ENCODE measurements around the gene RPL18. TPM values are rescaled to one million over a fixed set of nuclear protein-coding genes. Genes with fewer than 3 reads are reported as not detected.
A peak's percentile ranks its signal among the peaks of the same experiment; 100 is the strongest.

RPL18 gene
- total and polyA plus RNA-seq, 9 of the 15 experiments (the other 6 are each of a cell fraction or from before 2014, with no cell fraction given) = 312 to 2,635 (median 1,653) TPM

GRCh38 chr19:48638831-48639381 is 19.9 kb upstream of the RPL18 start (continued):
- TF ChIP-seq, protein P1, sequence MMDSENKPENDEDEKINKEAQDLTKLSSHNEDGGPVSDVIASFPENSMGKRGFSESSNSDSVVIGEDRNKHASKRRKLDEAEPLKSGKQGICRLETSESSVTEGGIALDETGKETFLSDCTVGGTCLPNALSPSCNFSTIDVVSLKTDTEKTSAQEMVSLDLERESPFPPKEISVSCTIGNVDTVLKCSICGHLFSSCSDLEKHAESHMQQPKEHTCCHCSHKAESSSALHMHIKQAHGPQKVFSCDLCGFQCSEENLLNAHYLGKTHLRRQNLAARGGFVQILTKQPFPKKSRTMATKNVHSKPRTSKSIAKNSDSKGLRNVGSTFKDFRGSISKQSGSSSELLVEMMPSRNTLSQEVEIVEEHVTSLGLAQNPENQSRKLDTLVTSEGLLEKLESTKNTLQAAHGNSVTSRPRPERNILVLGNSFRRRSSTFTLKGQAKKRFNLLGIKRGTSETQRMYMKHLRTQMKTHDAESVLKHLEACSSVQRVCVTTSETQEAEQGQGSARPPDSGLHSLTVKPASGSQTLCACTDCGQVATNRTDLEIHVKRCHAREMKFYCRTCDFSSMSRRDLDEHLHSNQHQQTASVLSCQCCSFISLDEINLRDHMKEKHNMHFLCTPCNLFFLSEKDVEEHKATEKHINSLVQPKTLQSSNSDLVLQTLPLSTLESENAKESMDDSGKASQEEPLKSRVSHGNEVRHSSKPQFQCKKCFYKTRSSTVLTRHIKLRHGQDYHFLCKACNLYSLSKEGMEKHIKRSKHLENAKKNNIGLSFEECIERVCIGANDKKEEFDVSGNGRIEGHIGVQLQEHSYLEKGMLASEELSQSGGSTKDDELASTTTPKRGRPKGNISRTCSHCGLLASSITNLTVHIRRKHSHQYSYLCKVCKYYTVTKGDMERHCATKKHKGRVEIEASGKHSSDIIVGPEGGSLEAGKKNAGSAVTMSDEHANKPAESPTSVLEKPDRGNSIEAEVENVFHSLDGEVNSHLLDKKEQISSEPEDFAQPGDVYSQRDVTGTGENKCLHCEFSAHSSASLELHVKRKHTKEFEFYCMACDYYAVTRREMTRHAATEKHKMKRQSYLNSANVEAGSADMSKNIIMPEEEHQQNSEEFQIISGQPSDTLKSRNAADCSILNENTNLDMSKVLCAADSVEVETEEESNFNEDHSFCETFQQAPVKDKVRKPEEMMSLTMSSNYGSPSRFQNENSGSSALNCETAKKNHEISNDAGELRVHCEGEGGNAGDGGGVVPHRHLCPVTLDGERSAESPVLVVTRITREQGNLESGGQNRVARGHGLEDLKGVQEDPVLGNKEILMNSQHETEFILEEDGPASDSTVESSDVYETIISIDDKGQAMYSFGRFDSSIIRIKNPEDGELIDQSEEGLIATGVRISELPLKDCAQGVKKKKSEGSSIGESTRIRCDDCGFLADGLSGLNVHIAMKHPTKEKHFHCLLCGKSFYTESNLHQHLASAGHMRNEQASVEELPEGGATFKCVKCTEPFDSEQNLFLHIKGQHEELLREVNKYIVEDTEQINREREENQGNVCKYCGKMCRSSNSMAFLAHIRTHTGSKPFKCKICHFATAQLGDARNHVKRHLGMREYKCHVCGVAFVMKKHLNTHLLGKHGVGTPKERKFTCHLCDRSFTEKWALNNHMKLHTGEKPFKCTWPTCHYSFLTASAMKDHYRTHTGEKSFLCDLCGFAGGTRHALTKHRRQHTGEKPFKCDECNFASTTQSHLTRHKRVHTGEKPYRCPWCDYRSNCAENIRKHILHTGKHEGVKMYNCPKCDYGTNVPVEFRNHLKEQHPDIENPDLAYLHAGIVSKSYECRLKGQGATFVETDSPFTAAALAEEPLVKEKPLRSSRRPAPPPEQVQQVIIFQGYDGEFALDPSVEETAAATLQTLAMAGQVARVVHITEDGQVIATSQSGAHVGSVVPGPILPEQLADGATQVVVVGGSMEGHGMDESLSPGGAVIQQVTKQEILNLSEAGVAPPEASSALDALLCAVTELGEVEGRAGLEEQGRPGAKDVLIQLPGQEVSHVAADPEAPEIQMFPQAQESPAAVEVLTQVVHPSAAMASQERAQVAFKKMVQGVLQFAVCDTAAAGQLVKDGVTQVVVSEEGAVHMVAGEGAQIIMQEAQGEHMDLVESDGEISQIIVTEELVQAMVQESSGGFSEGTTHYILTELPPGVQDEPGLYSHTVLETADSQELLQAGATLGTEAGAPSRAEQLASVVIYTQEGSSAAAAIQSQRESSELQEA (IDR thresholded peaks at IDR 0.05; ENCODE audit: low read depth) = no peak
- TF ChIP-seq CREB3 (tag; conservative IDR thresholded peaks at IDR 0.05; ENCODE audit: low read depth) (no peak), CREM (IDR thresholded peaks at IDR 0.05; ENCODE audit: low read depth) (peak; percentile 90), HMGN3 (IDR thresholded peaks at IDR 0.05; ENCODE audit: borderline replicate concordance, extremely low read depth, insufficient read length, low read depth, low read length) (peak; percentile 51), NR2F6 (CRISPR knock-in tag; IDR thresholded peaks at IDR 0.05) (no peak), TCF7 (IDR thresholded peaks at IDR 0.05; ENCODE audit: borderline replicate concordance) (no peak), LARP7 (IDR thresholded peaks at IDR 0.05) (no peak), NFE2 (IDR thresholded peaks at IDR 0.05; ENCODE audit: low read depth) (no peak), HINFP (tag; conservative IDR thresholded peaks at IDR 0.05; ENCODE audit: low read depth) (no peak), ZNF212 (CRISPR knock-in tag; IDR thresholded peaks at IDR 0.05) (no peak), ELF2 (CRISPR knock-in tag; IDR thresholded peaks at IDR 0.05) (no peak), HOXB6 (CRISPR knock-in tag; IDR thresholded peaks at IDR 0.05; ENCODE audit: borderline replicate concordance) (no peak)
- TF ChIP-seq, protein P2, sequence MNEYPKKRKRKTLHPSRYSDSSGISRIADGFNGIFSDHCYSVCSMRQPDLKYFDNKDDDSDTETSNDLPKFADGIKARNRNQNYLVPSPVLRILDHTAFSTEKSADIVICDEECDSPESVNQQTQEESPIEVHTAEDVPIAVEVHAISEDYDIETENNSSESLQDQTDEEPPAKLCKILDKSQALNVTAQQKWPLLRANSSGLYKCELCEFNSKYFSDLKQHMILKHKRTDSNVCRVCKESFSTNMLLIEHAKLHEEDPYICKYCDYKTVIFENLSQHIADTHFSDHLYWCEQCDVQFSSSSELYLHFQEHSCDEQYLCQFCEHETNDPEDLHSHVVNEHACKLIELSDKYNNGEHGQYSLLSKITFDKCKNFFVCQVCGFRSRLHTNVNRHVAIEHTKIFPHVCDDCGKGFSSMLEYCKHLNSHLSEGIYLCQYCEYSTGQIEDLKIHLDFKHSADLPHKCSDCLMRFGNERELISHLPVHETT (CRISPR knock-in tag; conservative IDR thresholded peaks at IDR 0.05 in 1 of 2, IDR thresholded peaks at IDR 0.05 in 1 of 2) = no peak
- TF ChIP-seq, protein P3, sequence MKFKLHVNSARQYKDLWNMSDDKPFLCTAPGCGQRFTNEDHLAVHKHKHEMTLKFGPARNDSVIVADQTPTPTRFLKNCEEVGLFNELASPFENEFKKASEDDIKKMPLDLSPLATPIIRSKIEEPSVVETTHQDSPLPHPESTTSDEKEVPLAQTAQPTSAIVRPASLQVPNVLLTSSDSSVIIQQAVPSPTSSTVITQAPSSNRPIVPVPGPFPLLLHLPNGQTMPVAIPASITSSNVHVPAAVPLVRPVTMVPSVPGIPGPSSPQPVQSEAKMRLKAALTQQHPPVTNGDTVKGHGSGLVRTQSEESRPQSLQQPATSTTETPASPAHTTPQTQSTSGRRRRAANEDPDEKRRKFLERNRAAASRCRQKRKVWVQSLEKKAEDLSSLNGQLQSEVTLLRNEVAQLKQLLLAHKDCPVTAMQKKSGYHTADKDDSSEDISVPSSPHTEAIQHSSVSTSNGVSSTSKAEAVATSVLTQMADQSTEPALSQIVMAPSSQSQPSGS (CRISPR knock-in tag; IDR thresholded peaks at IDR 0.05) = no peak

All from K562 (cell line).